Hepatocyte (in vitro differentiated cells): Measurements from ENCODE around the gene CC2D2A. TPM values are rescaled to one million over a fixed set of nuclear protein-coding genes. Genes with fewer than 3 reads are reported as not detected.
A peak's percentile ranks its signal among the peaks of the same experiment; 100 is the strongest.

Experiments used
- DNase-seq: peaks from one replicate; pipeline ENCODE4 v3.0.0-alpha.2; 2016; ENCODE audit warnings: low spot score
- H2AFZ ChIP-seq: fragments of 200-600 bp; sonication (generic); 2 replicates; pipeline ENCODE4 v1.6.0; 2016; ENCODE audit warnings: antibody characterized with exemption, mild to moderate bottlenecking
- H3K27ac ChIP-seq: fragments of 200-600 bp; sonication (generic); 2 replicates; pipeline ENCODE4 v1.5.1; 2016; ENCODE audit warnings: mild to moderate bottlenecking
- H3K27me3 ChIP-seq: fragments of 200-600 bp; sonication (generic); 2 replicates; pipeline ENCODE4 v1.6.1; 2016
- H3K36me3 ChIP-seq: fragments of 200-600 bp; sonication (generic); replicated peaks from 2 replicates; pipeline ENCODE4 v1.5.1; 2016; ENCODE audit warnings: low read depth; ENCODE audit not compliant: insufficient read depth
- H3K4me1 ChIP-seq: fragments of 200-600 bp; sonication (generic); 2 replicates; pipeline ENCODE4 v1.5.1; 2016; ENCODE audit warnings: mild to moderate bottlenecking, moderate library complexity; ENCODE audit not compliant: insufficient read depth
- H3K4me2 ChIP-seq: fragments of 200-600 bp; sonication (generic); 2 replicates; pipeline ENCODE4 v1.6.0; 2016
- H3K4me3 ChIP-seq: fragments of 200-600 bp; sonication (generic); 2 replicates; pipeline ENCODE4 v1.5.1; 2016; ENCODE audit warnings: mild to moderate bottlenecking
- H3K79me2 ChIP-seq: fragments of 200-600 bp; sonication (generic); 2 replicates; pipeline ENCODE4 v1.6.0; 2017; ENCODE audit warnings: mild to moderate bottlenecking
- H3K9me2 ChIP-seq: fragments of 200-600 bp; sonication (generic); replicated peaks from 2 replicates; pipeline ENCODE4 v1.6.0; 2017; ENCODE audit warnings: mild to moderate bottlenecking; ENCODE audit not compliant: insufficient read depth
- H3K9me3 ChIP-seq: fragments of 200-600 bp; sonication (generic); 2 replicates; pipeline ENCODE4 v1.5.1; 2016; ENCODE audit warnings: low read depth, mild to moderate bottlenecking
- H4K20me1 ChIP-seq: fragments of 200-600 bp; sonication (generic); 2 replicates; pipeline ENCODE4 v1.6.0; 2016; ENCODE audit warnings: mild to moderate bottlenecking; ENCODE audit not compliant: insufficient read depth, poor library complexity, severe bottlenecking
- CTCF ChIP-seq: fragments of 200-600 bp; sonication (generic); IDR thresholded peaks from 2 replicates; pipeline ENCODE4 v1.5.1; 2016; ENCODE audit warnings: antibody characterized with exemption, mild to moderate bottlenecking; ENCODE audit not compliant: poor library complexity
- EZH2 ChIP-seq: fragments of 200-600 bp; sonication (generic); IDR thresholded peaks from 2 replicates; pipeline ENCODE4 v1.6.1; 2016; ENCODE audit warnings: antibody characterized with exemption, mild to moderate bottlenecking, borderline replicate concordance
- EZH2phosphoT487 ChIP-seq: fragments of 200-600 bp; sonication (generic); IDR thresholded peaks from one replicate; pipeline ENCODE4 v1.6.1; 2018; ENCODE audit warnings: antibody characterized with exemption, mild to moderate bottlenecking, low read depth, moderate library complexity; ENCODE audit not compliant: unreplicated experiment, severe bottlenecking
- WGBS: methylation state at CpG from one replicate; pipeline ENCODE4 v1.1.6; 2016; ENCODE audit warnings: low lambda C conversion rate; ENCODE audit errors: missing lambda C conversion rate; 5-methylcytosine and 5-hydroxymethylcytosine counted together
- polyA plus RNA-seq: library from polyadenylated mRNA; unstranded; fragments of >200 nt; fragmentation: Nextera tagmentation; extraction: Ambion mirVana; gene quantifications from 2 replicates; pipeline ENCODE4 v1.2.1, GENCODE V29; 2016
- total RNA-seq: library from RNA; depleted of rRNA; stranded (reverse); fragments of >200 nt; gene quantifications from 2 replicates; pipeline ENCODE4 v1.2.3, GENCODE V29; 2014

Gene CC2D2A
- total and polyA plus RNA-seq, 2 experiments from 2014 or later, result 6.8 to 33.6 TPM

- WGBS, result 23% methylated on average over 7 of the region's 7 CpGs
- no peaks in the 10 kb centered on the region for H3K9me3 ChIP-seq
- H3K9me2 ChIP-seq, result no peaks in the 10 kb centered on the region
- no peak overlapping the region for H2AFZ ChIP-seq
- peak overlapping the region; percentile 11 for H3K4me2 ChIP-seq
- no peak for TF ChIP-seq EZH2
- peak; percentile 85 for TF ChIP-seq CTCF
- no peak for TF ChIP-seq EZH2phosphoT487
- no peak overlapping the region for H3K27ac ChIP-seq
- H3K79me2 ChIP-seq, result no peaks in the 10 kb centered on the region
- no peaks in the 10 kb centered on the region for H3K36me3 ChIP-seq
- peak; percentile 70 for DNase-seq
- H4K20me1 ChIP-seq, result no peaks in the 10 kb centered on the region
- H3K4me3 ChIP-seq, result no peak overlapping the region
- no peaks in the 10 kb centered on the region for H3K27me3 ChIP-seq
- H3K4me1 ChIP-seq, result peaks cover 3% of the 10 kb centered on the region
Observed at GRCh38 chr4:15457406-15458201, 12.1 kb upstream of the CC2D2A start.

GRCh38 chr4:15458616-15459015, 11.1 kb upstream of the CC2D2A start:
- H3K4me3 ChIP-seq, result no peak overlapping the region
- 85% methylated on average over 2 of the region's 2 CpGs for WGBS
- no peaks in the 10 kb centered on the region for H3K9me2 ChIP-seq
- H3K4me2 ChIP-seq, result no peak overlapping the region
- H2AFZ ChIP-seq, result no peak overlapping the region
- H3K79me2 ChIP-seq, result no peaks in the 10 kb centered on the region
- H3K27ac ChIP-seq, result no peak overlapping the region
- H3K4me1 ChIP-seq, result peaks cover 3% of the 10 kb centered on the region
- no peaks in the 10 kb centered on the region for H3K36me3 ChIP-seq
- TF ChIP-seq EZH2phosphoT487, result no peak
- TF ChIP-seq CTCF, result no peak
- no peak for TF ChIP-seq EZH2
- H3K27me3 ChIP-seq, result no peaks in the 10 kb centered on the region
- no peaks in the 10 kb centered on the region for H3K9me3 ChIP-seq
- H4K20me1 ChIP-seq, result no peaks in the 10 kb centered on the region
- DNase-seq, result no peak

- Histone ChIP-seq H3K27ac (no peak overlapping the region), H3K9me2 (no peaks in the 10 kb centered on the region), H3K9me3 (no peaks in the 10 kb centered on the region), H3K4me1 (peaks cover 3% of the 10 kb centered on the region), H3K4me3 (no peak overlapping the region), H3K27me3 (no peaks in the 10 kb centered on the region), H4K20me1 (no peaks in the 10 kb centered on the region), H3K4me2 (no peak overlapping the region), H3K79me2 (no peaks in the 10 kb centered on the region), H3K36me3 (no peaks in the 10 kb centered on the region), H2AFZ (no peak overlapping the region)
- DNase-seq, result no peak
- no peak for TF ChIP-seq EZH2phosphoT487
- no peak for TF ChIP-seq CTCF
- TF ChIP-seq EZH2, result no peak
Observed at GRCh38 chr4:15459706-15460105, 10.0 kb upstream of the CC2D2A start.

- Histone ChIP-seq H3K9me2 (no peaks in the 10 kb centered on the region), H3K4me2 (no peak overlapping the region), H3K27ac (no peak overlapping the region), H3K9me3 (no peaks in the 10 kb centered on the region), H2AFZ (no peak overlapping the region), H4K20me1 (no peaks in the 10 kb centered on the region), H3K79me2 (no peaks in the 10 kb centered on the region), H3K4me3 (no peak overlapping the region), H3K27me3 (no peaks in the 10 kb centered on the region), H3K36me3 (no peaks in the 10 kb centered on the region), H3K4me1 (peaks cover 8% of the 10 kb centered on the region)
- TF ChIP-seq EZH2phosphoT487 (no peak), CTCF (no peak), EZH2 (no peak)
- no peak for DNase-seq
- WGBS, result 80% methylated on average over 1 of the region's 1 CpG
Observed at GRCh38 chr4:15466596-15466995, 3.1 kb upstream of the CC2D2A start.
